Vagina (tissue), 2 donors: ENCODE data around the gene WDR59. TPM values are rescaled to one million over a fixed set of nuclear protein-coding genes. Genes with fewer than 3 reads are reported as not detected.

ENCODE experiments used
- DNase-seq, 2 donors: peaks; one replicate each; pipeline ENCODE4 v3.0.0-alpha.2; 2017; ENCODE audit errors: extremely low spot score in 2 of 2
- H3K27ac ChIP-seq: fragments of 200-600 bp; sonication (generic); one replicate; pipeline ENCODE4 v1.5.1; 2019
- H3K27me3 ChIP-seq: fragments of 200-600 bp; sonication (generic); one replicate; pipeline ENCODE4 v1.5.1; 2019
- H3K36me3 ChIP-seq, 2 donors: fragments of 200-600 bp; sonication (generic); one replicate each; pipeline ENCODE4 v1.5.1; 2017 to 2019
- H3K4me1 ChIP-seq: fragments of 200-600 bp; sonication (generic); one replicate; pipeline ENCODE4 v1.5.1; 2019
- H3K4me3 ChIP-seq, 2 donors: fragments of 200-600 bp; sonication (generic); 1 replicate in 1 of 2; 2 replicates in 1 of 2; pipeline ENCODE4 v1.5.1; 2016 to 2019
- H3K9me3 ChIP-seq: fragments of 200-600 bp; sonication (generic); one replicate; pipeline ENCODE4 v1.5.1; 2019
- POLR2A ChIP-seq, 2 donors: fragments of 450-650 bp; IDR thresholded peaks; one replicate each; pipeline ENCODE4 v1.6.1; 2017; ENCODE audit warnings: antibody characterized with exemption in 2 of 2, mild to moderate bottlenecking in 2 of 2, moderate library complexity in 2 of 2
- POLR2AphosphoS5 ChIP-seq, 2 donors: sonication (generic); formaldehyde crosslinking; IDR thresholded peaks; one replicate each; pipeline ENCODE4 v1.9.0; 2017; ENCODE audit warnings: antibody characterized with exemption in 2 of 2, mild to moderate bottlenecking in 2 of 2, low read depth in 1 of 2; ENCODE audit not compliant: insufficient read depth in 1 of 2
- intact Hi-C: fragments of 100-400 bp; cut with DNase I; formaldehyde crosslinking; loops from one replicate; pipeline ENCODE4 v1.15.1; 2023
- total RNA-seq: library from RNA; depleted of rRNA; stranded (reverse); fragments of >200 nt; gene quantifications from one replicate; pipeline ENCODE4 v1.2.3, GENCODE V29; 2016
- TF ChIP-seq, protein P1 (sequence below), 3 experiments: fragments of 450-650 bp in 2 of 3; fragments of 200-600 bp in 1 of 3; sonication (generic) in 1 of 3; IDR thresholded peaks; one replicate each; pipeline ENCODE4 v1.5.1; 2017 to 2019; ENCODE audit warnings: antibody characterized with exemption in 3 of 3, mild to moderate bottlenecking in 2 of 3, moderate library complexity in 2 of 3

The WDR59 gene
- total RNA-seq, 1 donor from 2014 or later = 95.3 TPM

DNA sequence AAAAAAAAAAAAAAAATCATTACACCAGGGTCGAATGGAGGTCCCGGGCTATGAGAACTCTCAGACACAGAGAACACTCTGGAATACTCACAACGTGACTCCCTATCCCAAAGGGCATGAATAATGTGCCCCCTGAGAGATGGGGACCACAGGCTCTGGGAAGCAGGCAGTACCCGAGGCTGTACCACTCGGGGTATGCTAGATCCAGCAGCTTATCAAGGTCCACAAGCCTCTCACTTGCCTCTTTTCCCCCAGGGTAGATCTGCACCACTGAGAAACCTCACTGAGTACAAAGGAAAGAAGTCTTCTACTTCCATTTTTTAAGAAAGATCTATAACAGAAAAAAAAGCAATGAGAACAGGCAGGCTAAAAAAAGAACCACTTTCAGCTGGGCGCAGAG, 40.5 kb downstream of the WDR59 start:
- TF ChIP-seq POLR2A (IDR thresholded peaks at IDR 0.05) (no peak), POLR2AphosphoS5 (IDR thresholded peaks at IDR 0.05; ENCODE audit: insufficient read depth in 1 of 2, low read depth in 1 of 2) (no peak)
- TF ChIP-seq, protein P1, sequence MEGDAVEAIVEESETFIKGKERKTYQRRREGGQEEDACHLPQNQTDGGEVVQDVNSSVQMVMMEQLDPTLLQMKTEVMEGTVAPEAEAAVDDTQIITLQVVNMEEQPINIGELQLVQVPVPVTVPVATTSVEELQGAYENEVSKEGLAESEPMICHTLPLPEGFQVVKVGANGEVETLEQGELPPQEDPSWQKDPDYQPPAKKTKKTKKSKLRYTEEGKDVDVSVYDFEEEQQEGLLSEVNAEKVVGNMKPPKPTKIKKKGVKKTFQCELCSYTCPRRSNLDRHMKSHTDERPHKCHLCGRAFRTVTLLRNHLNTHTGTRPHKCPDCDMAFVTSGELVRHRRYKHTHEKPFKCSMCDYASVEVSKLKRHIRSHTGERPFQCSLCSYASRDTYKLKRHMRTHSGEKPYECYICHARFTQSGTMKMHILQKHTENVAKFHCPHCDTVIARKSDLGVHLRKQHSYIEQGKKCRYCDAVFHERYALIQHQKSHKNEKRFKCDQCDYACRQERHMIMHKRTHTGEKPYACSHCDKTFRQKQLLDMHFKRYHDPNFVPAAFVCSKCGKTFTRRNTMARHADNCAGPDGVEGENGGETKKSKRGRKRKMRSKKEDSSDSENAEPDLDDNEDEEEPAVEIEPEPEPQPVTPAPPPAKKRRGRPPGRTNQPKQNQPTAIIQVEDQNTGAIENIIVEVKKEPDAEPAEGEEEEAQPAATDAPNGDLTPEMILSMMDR (IDR thresholded peaks at IDR 0.05) = no peak
- Histone ChIP-seq H3K9me3 (no peaks in the 10 kb centered on the region), H3K27ac (no peak overlapping the region), H3K27me3 (no peaks in the 10 kb centered on the region), H3K36me3 (peaks cover 0 to 58% of the 10 kb centered on the region in 2 donors), H3K4me1 (no peaks in the 10 kb centered on the region), H3K4me3 (no peak overlapping the region)
- intact Hi-C loops = no loop called here
- no peak for DNase-seq

DNA sequence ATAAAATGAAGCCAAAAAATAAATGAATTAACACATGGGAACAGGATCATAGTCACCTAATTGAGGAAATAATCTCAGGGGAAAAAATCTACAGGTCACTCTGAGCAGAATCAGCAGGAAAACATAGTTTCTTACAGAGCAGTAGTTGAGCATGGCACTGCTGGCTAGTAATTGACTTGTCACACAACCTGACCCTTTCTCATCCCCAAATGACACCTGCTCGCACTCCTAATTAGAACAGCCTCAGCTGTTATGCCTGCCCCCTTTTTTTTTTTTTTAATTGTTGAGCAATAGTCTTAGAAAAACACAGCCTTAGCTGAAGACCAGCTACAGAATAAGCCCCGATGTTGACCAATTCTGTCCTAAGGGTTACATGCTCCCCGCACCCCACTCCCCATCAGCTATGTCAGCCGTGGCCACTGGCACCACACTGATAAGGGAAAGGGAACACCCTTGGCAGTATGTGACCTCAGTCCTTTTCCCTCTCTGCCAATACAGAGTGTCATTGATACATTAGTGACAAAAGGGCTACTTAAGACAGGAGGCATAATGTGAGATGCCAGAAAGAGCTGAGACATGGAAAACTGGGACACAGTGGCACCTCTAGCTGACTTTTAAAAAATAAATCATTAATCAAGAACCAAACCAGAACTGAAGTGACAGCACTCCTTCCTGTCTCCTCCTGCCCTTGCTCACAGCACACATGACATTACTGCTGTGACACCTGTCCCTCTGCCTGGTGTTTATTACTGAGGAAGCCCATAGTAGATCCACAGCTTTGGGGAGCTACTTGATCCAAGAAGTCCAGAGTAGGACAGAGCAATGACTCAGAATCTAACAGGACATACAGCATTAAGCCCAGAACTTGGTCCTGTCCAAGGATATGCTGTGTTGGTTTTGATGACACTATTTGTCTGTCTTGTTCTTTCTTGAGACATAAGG, 41.7 kb downstream of the WDR59 start:
- Histone ChIP-seq H3K4me1 (no peaks in the 10 kb centered on the region), H3K4me3 (no peak overlapping the region), H3K27me3 (no peaks in the 10 kb centered on the region), H3K36me3 (peaks cover 0 to 53% of the 10 kb centered on the region in 2 donors), H3K9me3 (no peaks in the 10 kb centered on the region), H3K27ac (no peak overlapping the region)
- no peak for DNase-seq
- TF ChIP-seq, protein P1 (IDR thresholded peaks at IDR 0.05) = no peak
- no peak for TF ChIP-seq POLR2AphosphoS5 (IDR thresholded peaks at IDR 0.05; ENCODE audit: insufficient read depth in 1 of 2, low read depth in 1 of 2)
- no peak for TF ChIP-seq POLR2A (IDR thresholded peaks at IDR 0.05)
- intact Hi-C loops = no loop called here

DNA sequence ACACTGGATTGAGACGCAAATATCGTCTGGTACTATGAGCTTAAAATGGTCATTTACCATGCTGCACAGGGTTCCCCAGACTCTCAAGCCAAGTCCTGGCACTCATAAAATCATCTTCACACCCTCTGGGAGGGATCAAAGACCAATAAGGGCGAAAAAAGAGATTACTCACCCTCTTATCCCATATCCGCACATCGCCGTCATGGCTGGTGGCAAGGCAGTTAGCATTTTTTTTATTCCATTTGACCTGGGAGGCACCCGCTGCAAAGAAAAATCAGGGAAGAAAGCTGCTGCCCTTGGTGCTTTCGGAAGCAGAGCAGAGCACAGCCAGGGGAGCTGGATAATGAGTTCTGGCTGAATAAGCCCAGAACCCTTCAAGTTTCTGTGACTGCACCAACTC, 42.4 kb downstream of the WDR59 start:
- DNase-seq = no peak
- H3K36me3 ChIP-seq = peaks cover 0 to 53% of the 10 kb centered on the region in 2 donors
- TF ChIP-seq POLR2AphosphoS5 (IDR thresholded peaks at IDR 0.05; ENCODE audit: insufficient read depth in 1 of 2, low read depth in 1 of 2) = no peak
- TF ChIP-seq POLR2A (IDR thresholded peaks at IDR 0.05) = no peak
- TF ChIP-seq, protein P1 (IDR thresholded peaks at IDR 0.05) = no peak
- H3K27me3 ChIP-seq = no peaks in the 10 kb centered on the region
- no peaks in the 10 kb centered on the region for H3K9me3 ChIP-seq
- no peak overlapping the region for H3K27ac ChIP-seq
- no peak overlapping the region for H3K4me3 ChIP-seq
- H3K4me1 ChIP-seq = no peaks in the 10 kb centered on the region
- intact Hi-C loops = no loop called here

DNA sequence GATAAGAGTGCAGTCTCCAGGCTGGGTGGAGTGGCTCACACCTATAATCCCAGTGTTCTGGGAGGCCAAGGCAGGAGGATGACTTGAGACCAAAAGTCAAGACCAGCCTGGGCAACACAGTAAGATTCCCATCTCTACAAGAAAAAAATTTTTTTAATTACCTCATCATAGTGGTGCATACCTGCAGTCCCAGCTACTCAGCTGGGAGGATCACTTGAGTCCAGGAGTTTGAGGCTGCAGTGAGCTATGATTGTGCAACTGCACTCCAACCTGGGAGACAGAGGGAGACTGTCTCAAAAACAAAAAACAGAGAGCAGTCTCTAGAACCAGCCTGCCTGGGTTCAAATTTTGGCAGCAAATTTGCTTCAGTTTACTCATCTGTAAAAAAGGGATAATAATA, 45.2 kb downstream of the WDR59 start:
- TF ChIP-seq POLR2AphosphoS5 (IDR thresholded peaks at IDR 0.05; ENCODE audit: insufficient read depth in 1 of 2, low read depth in 1 of 2) (no peak), POLR2A (IDR thresholded peaks at IDR 0.05) (no peak)
- TF ChIP-seq, protein P1 (IDR thresholded peaks at IDR 0.05) = no peak
- intact Hi-C loops = no loop called here
- H3K4me3 ChIP-seq = no peak overlapping the region
- no peak for DNase-seq
- no peaks in the 10 kb centered on the region for H3K27me3 ChIP-seq
- H3K4me1 ChIP-seq = no peaks in the 10 kb centered on the region
- no peak overlapping the region for H3K27ac ChIP-seq
- H3K9me3 ChIP-seq = no peaks in the 10 kb centered on the region
- peaks cover 0 to 42% of the 10 kb centered on the region in 2 donors for H3K36me3 ChIP-seq
